Neutrophil (primary cell): ENCODE measurements around the gene ANKRD27.
"Not testable (repeated sequence)": the region's sequence is repeated elsewhere in the genome, so short reads cannot be mapped to it uniquely, and the experiment has no call there.

Source experiments
- H3K27ac ChIP-seq: fragments of 200-600 bp; sonication (generic); 2 replicates; pipeline ENCODE4 v1.5.1; 2016; ENCODE audit warnings: mild to moderate bottlenecking, moderate library complexity
- H3K27me3 ChIP-seq: fragments of 200-600 bp; sonication (generic); 2 replicates; pipeline ENCODE4 v1.6.0; 2016; ENCODE audit warnings: mild to moderate bottlenecking
- H3K36me3 ChIP-seq: fragments of 200-600 bp; sonication (generic); 2 replicates; pipeline ENCODE4 v1.5.1; 2017
- H3K4me1 ChIP-seq, 2 experiments: fragments of 200-600 bp in 1 of 2; sonication (generic) in 1 of 2; 1 replicate in 1 of 2; 2 replicates in 1 of 2; pipeline versions ENCODE4 v1.5.1 to v1.6.1; 2013 to 2016; ENCODE audit warnings: low read depth in 1 of 2, low read length in 1 of 2, mild to moderate bottlenecking in 1 of 2, moderate library complexity in 1 of 2; ENCODE audit not compliant: control insufficient read depth in 1 of 2, insufficient read depth in 1 of 2
- H3K4me3 ChIP-seq, 2 experiments: fragments of 200-600 bp in 1 of 2; sonication (generic) in 1 of 2; 1 replicate in 1 of 2; 2 replicates in 1 of 2; pipeline ENCODE4 v1.5.1; 2013 to 2016; ENCODE audit warnings: low read depth in 1 of 2, low read length in 1 of 2, mild to moderate bottlenecking in 1 of 2, moderate library complexity in 1 of 2
- H3K9me3 ChIP-seq: fragments of 200-600 bp; sonication (generic); 2 replicates; pipeline ENCODE4 v1.5.1; 2016
- CTCF ChIP-seq: fragments of 200-600 bp; sonication (generic); IDR thresholded peaks from 2 replicates; pipeline ENCODE4 v1.5.1; 2016; ENCODE audit warnings: antibody characterized with exemption

The ANKRD27 gene

GRCh38 chr19:32652894-32653598 lies 21.9 kb downstream of the ANKRD27 start:
- Histone ChIP-seq H3K36me3 (peaks cover 49% of the 10 kb centered on the region), H3K9me3 (no peaks in the 10 kb centered on the region), H3K4me3 (no peak overlapping the region), H3K27ac (no peak overlapping the region), H3K27me3 (no peaks in the 10 kb centered on the region), H3K4me1 (peaks cover 6 to 11% of the 10 kb centered on the region in 2 experiments)
- no peak for TF ChIP-seq CTCF

- peaks cover 52% of the 10 kb centered on the region for H3K36me3 ChIP-seq
Observed at GRCh38 chr19:32652331-32652730, 22.6 kb downstream of the ANKRD27 start.

DNA sequence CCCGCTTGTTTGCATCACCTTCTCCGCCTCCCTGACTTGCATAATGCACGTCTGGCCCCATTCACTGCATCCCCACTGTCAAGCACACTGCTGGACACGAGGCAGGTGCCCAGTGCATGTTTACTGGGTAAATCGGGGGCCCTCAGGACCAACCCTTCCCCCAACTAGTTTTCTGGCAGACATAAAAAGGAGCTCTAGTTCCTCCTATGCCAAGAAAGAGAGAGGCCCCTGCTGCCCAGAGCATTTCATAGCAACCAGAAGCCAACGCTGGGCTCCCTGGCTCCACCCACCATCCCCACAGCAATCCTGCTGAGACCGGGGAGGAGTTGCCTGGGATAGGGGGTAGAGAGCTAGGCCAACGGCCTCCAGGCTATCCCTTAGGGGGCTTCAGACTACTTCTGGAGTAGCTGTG lies 23.2 kb downstream of the ANKRD27 start:
- TF ChIP-seq CTCF: no peak
- Histone ChIP-seq H3K4me3 (no peak overlapping the region), H3K4me1 (peaks cover 6 to 11% of the 10 kb centered on the region in 2 experiments), H3K27ac (no peak overlapping the region), H3K36me3 (peaks cover 58% of the 10 kb centered on the region), H3K27me3 (no peaks in the 10 kb centered on the region), H3K9me3 (no peaks in the 10 kb centered on the region)

More at GRCh38 chr19:32652331-32652730, 22.6 kb downstream of the ANKRD27 start:
- H3K27me3 ChIP-seq, H3K9me3 ChIP-seq, H3K27ac ChIP-seq, H3K4me3 ChIP-seq: not testable (repeated sequence)
- peaks cover 6 to 11% of the 10 kb centered on the region in 2 experiments for H3K4me1 ChIP-seq

GRCh38 chr19:32650671-32651070 lies 24.3 kb downstream of the ANKRD27 start:
- Histone ChIP-seq H3K4me1 (peaks cover 6 to 11% of the 10 kb centered on the region in 2 experiments), H3K9me3 (no peaks in the 10 kb centered on the region), H3K36me3 (peaks cover 60% of the 10 kb centered on the region), H3K4me3 (no peak overlapping the region), H3K27me3 (no peaks in the 10 kb centered on the region), H3K27ac (no peak overlapping the region)
- TF ChIP-seq CTCF: no peak

- peaks cover 6 to 11% of the 10 kb centered on the region in 2 experiments for H3K4me1 ChIP-seq
- no peak for TF ChIP-seq CTCF
- no peaks in the 10 kb centered on the region for H3K9me3 ChIP-seq
- H3K27ac ChIP-seq: no peak overlapping the region
- H3K36me3 ChIP-seq: peaks cover 56% of the 10 kb centered on the region
- H3K4me3 ChIP-seq: no peak overlapping the region
- H3K27me3 ChIP-seq: no peaks in the 10 kb centered on the region
Observed at GRCh38 chr19:32649751-32650150, 25.2 kb downstream of the ANKRD27 start.

DNA sequence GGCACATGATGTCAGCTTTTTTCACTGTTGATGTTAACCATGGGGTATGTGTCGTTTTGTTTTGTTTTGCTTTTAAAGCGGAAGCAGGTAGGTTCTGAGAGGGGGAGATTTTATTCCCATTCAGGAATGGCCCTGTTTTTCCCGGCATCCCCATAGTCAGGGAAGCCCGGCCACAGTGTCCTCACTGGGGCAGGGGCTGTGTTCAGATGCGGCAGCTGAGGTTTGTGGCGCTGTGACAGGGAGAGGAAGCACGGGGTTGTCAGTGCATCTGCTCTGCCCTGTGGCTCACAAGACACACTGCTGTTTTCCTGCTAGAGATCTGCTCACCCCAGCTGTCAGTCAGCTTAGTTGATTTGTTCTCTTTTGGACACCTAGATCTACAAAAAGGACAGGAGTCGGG lies 27.6 kb downstream of the ANKRD27 start:
- no peak overlapping the region for H3K27ac ChIP-seq
- no peaks in the 10 kb centered on the region for H3K9me3 ChIP-seq
- no peak for TF ChIP-seq CTCF
- H3K4me3 ChIP-seq: no peak overlapping the region
- peaks cover 6 to 11% of the 10 kb centered on the region in 2 experiments for H3K4me1 ChIP-seq
- peaks cover 69% of the 10 kb centered on the region for H3K36me3 ChIP-seq
- H3K27me3 ChIP-seq: no peaks in the 10 kb centered on the region
